HepG2 (cell line): ENCODE measurements around the gene CORO1C. TPM values are rescaled to one million over a fixed set of nuclear protein-coding genes. Genes with fewer than 3 reads are reported as not detected.
A peak's percentile ranks its signal among the peaks of the same experiment; 100 is the strongest.

Experiments
- DNMT1 ChIP-seq: sonication (generic); formaldehyde crosslinking; IDR thresholded peaks from 2 replicates; pipeline ENCODE4 v1.5.1; 2020; ENCODE audit warnings: mild to moderate bottlenecking, missing genetic modification reagents
- ELF3 ChIP-seq: IDR thresholded peaks from 2 replicates; pipeline ENCODE4 v1.6.1; 2016; ENCODE audit warnings: missing genetic modification reagents, missing compliant biosample characterization
- NFRKB ChIP-seq: fragments of 450-650 bp; IDR thresholded peaks from 2 replicates; pipeline ENCODE4 v1.6.1; 2017
- RXRA ChIP-seq: sonication (generic); formaldehyde crosslinking; IDR thresholded peaks from 2 replicates; pipeline ENCODE4 v1.5.1; 2020; ENCODE audit warnings: missing genetic modification reagents
- SUZ12 ChIP-seq: fragments of 150-350 bp; IDR thresholded peaks from 2 replicates; pipeline ENCODE4 v1.6.1; 2014; ENCODE audit warnings: low read depth, low read length
- ZMYM2 ChIP-seq: sonication (generic); formaldehyde crosslinking; IDR thresholded peaks from 2 replicates; pipeline ENCODE4 v1.8.0; 2022; ENCODE audit warnings: mild to moderate bottlenecking, missing genetic modification reagents
- ZNF292 ChIP-seq: sonication (generic); formaldehyde crosslinking; IDR thresholded peaks from 2 replicates; pipeline ENCODE4 v1.8.1; 2022; ENCODE audit warnings: mild to moderate bottlenecking, low read depth, missing genetic modification reagents, borderline replicate concordance
- ZNF350 ChIP-seq: sonication (generic); formaldehyde crosslinking; IDR thresholded peaks from 2 replicates; pipeline ENCODE4 v1.4.0; 2020; ENCODE audit warnings: mild to moderate bottlenecking, low read depth, missing genetic modification reagents, borderline replicate concordance
- ZNF7 ChIP-seq: IDR thresholded peaks from 2 replicates; pipeline ENCODE4 v1.6.1; 2016; ENCODE audit warnings: missing biosample characterization, missing genetic modification reagents
- ZNF788 ChIP-seq: sonication (generic); formaldehyde crosslinking; IDR thresholded peaks from 2 replicates; pipeline ENCODE4 v1.5.0; 2020; ENCODE audit warnings: mild to moderate bottlenecking, missing genetic modification reagents, borderline replicate concordance
- polyA plus RNA-seq, 8 experiments: library from polyadenylated mRNA; depleted of rRNA in 3 of 8; stranded (reverse) in 7 of 8; unstranded in 1 of 8; fragments of >200 nt; fragmentation: Illumina TruSeq in 4 of 8; extraction: Trizol in 4 of 8; gene quantifications; 2 replicates each; pipeline versions ENCODE4 v1.2.1 to v1.2.3, GENCODE V29; 2011 to 2016; ENCODE audit warnings: low read depth in 4 of 8, missing spikeins in 1 of 8, mixed read lengths in 1 of 8; ENCODE audit not compliant: insufficient read depth in 1 of 8
- total RNA-seq, 5 experiments: library from RNA; depleted of rRNA; stranded (reverse); fragments of >200 nt; fragmentation: Illumina TruSeq; extraction: Trizol; gene quantifications; 2 replicates each; pipeline ENCODE4 v1.2.3, GENCODE V29; 2016; ENCODE audit warnings: low read depth in 1 of 5
- TF ChIP-seq, protein P1 (sequence below): sonication (generic); formaldehyde crosslinking; IDR thresholded peaks from 2 replicates; pipeline ENCODE4 v1.5.0; 2020; ENCODE audit warnings: mild to moderate bottlenecking, missing genetic modification reagents, borderline replicate concordance
- TF ChIP-seq, protein P2 (sequence below): sonication (generic); formaldehyde crosslinking; IDR thresholded peaks from 2 replicates; pipeline ENCODE4 v1.5.0; 2020; ENCODE audit warnings: missing genetic modification reagents
- TF ChIP-seq, protein P3 (sequence below): sonication (generic); formaldehyde crosslinking; IDR thresholded peaks from 2 replicates; pipeline ENCODE4 v1.5.0; 2020; ENCODE audit warnings: missing genetic modification reagents, mild to moderate bottlenecking, borderline replicate concordance
- TF ChIP-seq, protein P4 (sequence below): IDR thresholded peaks from 2 replicates; pipeline ENCODE4 v1.4.0; 2020; ENCODE audit warnings: mild to moderate bottlenecking, missing genetic modification reagents

CORO1C gene
- total and polyA plus RNA-seq, 2 of the 13 experiments (the other 11 are each of a cell fraction or from before 2014, with no cell fraction given): 73.7 to 131 TPM

DNA sequence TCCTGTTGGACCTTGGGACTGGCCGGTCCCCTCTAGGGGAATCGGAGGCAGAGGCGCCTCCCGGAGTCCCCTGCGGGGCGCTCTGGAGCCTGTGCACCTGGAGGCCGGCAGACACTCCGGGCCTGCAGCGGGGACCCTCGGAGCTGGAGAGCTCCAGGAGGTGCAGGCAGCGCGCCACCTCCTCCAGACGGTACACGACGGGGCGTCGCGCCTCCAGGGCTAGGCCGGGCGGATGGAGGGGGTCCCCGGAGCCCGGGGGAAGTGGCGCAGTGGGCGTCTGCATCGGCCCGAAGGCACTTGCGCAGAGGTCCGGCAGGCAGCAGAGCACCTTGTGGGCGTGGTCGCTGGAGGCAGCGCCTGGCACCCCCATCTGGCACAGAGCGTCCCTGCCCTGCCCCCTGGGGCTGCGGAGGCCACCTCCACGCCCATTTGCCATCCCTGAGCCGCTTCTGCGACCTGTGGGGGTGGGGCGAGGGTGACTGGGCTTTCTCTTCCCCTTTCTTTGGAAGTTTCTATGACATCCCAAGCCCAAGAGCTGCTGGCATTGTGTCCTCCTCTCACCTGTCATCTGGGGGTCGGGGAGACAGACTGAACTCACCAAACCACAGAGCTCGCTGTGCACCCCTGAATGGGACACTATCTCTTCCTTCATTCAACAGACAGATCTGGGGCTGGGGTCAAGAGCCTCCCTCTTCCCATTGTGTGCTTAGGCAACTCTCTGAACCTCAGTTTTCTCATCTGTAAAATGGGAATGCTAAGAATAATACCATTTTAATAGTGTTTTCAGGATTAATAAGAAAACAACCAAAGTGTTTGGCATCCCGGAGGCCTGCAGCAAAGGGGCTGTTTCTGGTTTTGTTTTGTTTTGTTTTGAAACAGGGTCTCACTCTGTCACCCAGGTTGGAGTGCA, 37.5 kb upstream of the CORO1C start (continued):
- TF ChIP-seq ZNF292 (CRISPR knock-in tag) (peak; percentile 62; the same call in 1 of the 2 replicates), SUZ12 (no peak), NFRKB (no peak), ZNF7 (no peak), DNMT1 (CRISPR knock-in tag) (no peak), ZNF788 (CRISPR knock-in tag) (0 out of 2 replicates have a peak, but pooled peaks have one; percentile 7), ZNF350 (no peak), RXRA (CRISPR knock-in tag) (peak; percentile 17; the same call in 1 of the 2 replicates), ELF3 (CRISPR knock-in tag) (no peak), ZMYM2 (CRISPR knock-in tag) (0 out of 2 replicates have a peak, but pooled peaks have one; percentile 33)
- TF ChIP-seq, protein P1, sequence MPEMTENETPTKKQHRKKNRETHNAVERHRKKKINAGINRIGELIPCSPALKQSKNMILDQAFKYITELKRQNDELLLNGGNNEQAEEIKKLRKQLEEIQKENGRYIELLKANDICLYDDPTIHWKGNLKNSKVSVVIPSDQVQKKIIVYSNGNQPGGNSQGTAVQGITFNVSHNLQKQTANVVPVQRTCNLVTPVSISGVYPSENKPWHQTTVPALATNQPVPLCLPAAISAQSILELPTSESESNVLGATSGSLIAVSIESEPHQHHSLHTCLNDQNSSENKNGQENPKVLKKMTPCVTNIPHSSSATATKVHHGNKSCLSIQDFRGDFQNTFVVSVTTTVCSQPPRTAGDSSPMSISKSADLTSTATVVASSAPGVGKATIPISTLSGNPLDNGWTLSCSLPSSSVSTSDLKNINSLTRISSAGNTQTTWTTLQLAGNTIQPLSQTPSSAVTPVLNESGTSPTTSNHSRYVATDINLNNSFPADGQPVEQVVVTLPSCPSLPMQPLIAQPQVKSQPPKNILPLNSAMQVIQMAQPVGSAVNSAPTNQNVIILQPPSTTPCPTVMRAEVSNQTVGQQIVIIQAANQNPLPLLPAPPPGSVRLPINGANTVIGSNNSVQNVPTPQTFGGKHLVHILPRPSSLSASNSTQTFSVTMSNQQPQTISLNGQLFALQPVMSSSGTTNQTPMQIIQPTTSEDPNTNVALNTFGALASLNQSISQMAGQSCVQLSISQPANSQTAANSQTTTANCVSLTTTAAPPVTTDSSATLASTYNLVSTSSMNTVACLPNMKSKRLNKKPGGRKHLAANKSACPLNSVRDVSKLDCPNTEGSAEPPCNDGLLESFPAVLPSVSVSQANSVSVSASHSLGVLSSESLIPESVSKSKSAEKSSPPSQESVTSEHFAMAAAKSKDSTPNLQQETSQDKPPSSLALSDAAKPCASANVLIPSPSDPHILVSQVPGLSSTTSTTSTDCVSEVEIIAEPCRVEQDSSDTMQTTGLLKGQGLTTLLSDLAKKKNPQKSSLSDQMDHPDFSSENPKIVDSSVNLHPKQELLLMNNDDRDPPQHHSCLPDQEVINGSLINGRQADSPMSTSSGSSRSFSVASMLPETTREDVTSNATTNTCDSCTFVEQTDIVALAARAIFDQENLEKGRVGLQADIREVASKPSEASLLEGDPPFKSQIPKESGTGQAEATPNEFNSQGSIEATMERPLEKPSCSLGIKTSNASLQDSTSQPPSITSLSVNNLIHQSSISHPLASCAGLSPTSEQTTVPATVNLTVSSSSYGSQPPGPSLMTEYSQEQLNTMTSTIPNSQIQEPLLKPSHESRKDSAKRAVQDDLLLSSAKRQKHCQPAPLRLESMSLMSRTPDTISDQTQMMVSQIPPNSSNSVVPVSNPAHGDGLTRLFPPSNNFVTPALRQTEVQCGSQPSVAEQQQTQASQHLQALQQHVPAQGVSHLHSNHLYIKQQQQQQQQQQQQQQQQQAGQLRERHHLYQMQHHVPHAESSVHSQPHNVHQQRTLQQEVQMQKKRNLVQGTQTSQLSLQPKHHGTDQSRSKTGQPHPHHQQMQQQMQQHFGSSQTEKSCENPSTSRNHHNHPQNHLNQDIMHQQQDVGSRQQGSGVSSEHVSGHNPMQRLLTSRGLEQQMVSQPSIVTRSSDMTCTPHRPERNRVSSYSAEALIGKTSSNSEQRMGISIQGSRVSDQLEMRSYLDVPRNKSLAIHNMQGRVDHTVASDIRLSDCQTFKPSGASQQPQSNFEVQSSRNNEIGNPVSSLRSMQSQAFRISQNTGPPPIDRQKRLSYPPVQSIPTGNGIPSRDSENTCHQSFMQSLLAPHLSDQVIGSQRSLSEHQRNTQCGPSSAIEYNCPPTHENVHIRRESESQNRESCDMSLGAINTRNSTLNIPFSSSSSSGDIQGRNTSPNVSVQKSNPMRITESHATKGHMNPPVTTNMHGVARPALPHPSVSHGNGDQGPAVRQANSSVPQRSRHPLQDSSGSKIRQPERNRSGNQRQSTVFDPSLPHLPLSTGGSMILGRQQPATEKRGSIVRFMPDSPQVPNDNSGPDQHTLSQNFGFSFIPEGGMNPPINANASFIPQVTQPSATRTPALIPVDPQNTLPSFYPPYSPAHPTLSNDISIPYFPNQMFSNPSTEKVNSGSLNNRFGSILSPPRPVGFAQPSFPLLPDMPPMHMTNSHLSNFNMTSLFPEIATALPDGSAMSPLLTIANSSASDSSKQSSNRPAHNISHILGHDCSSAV: no peak
- TF ChIP-seq, protein P2, sequence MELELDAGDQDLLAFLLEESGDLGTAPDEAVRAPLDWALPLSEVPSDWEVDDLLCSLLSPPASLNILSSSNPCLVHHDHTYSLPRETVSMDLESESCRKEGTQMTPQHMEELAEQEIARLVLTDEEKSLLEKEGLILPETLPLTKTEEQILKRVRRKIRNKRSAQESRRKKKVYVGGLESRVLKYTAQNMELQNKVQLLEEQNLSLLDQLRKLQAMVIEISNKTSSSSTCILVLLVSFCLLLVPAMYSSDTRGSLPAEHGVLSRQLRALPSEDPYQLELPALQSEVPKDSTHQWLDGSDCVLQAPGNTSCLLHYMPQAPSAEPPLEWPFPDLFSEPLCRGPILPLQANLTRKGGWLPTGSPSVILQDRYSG: no peak
- TF ChIP-seq, protein P3, sequence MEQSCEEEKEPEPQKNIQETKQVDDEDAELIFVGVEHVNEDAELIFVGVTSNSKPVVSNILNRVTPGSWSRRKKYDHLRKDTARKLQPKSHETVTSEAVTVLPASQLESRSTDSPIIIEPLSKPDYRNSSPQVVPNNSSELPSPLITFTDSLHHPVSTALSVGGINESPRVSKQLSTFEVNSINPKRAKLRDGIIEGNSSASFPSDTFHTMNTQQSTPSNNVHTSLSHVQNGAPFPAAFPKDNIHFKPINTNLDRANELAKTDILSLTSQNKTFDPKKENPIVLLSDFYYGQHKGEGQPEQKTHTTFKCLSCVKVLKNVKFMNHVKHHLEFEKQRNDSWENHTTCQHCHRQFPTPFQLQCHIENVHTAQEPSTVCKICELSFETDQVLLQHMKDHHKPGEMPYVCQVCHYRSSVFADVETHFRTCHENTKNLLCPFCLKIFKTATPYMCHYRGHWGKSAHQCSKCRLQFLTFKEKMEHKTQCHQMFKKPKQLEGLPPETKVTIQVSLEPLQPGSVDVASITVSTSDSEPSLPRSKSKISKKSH (CRISPR knock-in tag): no peak
- TF ChIP-seq, protein P4, sequence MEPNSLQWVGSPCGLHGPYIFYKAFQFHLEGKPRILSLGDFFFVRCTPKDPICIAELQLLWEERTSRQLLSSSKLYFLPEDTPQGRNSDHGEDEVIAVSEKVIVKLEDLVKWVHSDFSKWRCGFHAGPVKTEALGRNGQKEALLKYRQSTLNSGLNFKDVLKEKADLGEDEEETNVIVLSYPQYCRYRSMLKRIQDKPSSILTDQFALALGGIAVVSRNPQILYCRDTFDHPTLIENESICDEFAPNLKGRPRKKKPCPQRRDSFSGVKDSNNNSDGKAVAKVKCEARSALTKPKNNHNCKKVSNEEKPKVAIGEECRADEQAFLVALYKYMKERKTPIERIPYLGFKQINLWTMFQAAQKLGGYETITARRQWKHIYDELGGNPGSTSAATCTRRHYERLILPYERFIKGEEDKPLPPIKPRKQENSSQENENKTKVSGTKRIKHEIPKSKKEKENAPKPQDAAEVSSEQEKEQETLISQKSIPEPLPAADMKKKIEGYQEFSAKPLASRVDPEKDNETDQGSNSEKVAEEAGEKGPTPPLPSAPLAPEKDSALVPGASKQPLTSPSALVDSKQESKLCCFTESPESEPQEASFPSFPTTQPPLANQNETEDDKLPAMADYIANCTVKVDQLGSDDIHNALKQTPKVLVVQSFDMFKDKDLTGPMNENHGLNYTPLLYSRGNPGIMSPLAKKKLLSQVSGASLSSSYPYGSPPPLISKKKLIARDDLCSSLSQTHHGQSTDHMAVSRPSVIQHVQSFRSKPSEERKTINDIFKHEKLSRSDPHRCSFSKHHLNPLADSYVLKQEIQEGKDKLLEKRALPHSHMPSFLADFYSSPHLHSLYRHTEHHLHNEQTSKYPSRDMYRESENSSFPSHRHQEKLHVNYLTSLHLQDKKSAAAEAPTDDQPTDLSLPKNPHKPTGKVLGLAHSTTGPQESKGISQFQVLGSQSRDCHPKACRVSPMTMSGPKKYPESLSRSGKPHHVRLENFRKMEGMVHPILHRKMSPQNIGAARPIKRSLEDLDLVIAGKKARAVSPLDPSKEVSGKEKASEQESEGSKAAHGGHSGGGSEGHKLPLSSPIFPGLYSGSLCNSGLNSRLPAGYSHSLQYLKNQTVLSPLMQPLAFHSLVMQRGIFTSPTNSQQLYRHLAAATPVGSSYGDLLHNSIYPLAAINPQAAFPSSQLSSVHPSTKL (CRISPR knock-in tag): no peak
